Body of pancreas (tissue), 4 donors: Measurements from ENCODE around the gene SLIT2.

Experiments used
- POLR2A ChIP-seq, 3 donors: fragments of 450-650 bp; IDR thresholded peaks; one replicate each; pipeline ENCODE4 v1.6.1; 2016; ENCODE audit warnings: antibody characterized with exemption in 3 of 3, mild to moderate bottlenecking in 2 of 3
- TF ChIP-seq, protein P1 (sequence below), 7 experiments: fragments of 450-650 bp in 4 of 7; fragments of 200-600 bp in 3 of 7; sonication (generic) in 3 of 7; IDR thresholded peaks; one replicate each; pipeline ENCODE4 v1.5.1; 2016 to 2019; ENCODE audit warnings: antibody characterized with exemption in 7 of 7

DNA sequence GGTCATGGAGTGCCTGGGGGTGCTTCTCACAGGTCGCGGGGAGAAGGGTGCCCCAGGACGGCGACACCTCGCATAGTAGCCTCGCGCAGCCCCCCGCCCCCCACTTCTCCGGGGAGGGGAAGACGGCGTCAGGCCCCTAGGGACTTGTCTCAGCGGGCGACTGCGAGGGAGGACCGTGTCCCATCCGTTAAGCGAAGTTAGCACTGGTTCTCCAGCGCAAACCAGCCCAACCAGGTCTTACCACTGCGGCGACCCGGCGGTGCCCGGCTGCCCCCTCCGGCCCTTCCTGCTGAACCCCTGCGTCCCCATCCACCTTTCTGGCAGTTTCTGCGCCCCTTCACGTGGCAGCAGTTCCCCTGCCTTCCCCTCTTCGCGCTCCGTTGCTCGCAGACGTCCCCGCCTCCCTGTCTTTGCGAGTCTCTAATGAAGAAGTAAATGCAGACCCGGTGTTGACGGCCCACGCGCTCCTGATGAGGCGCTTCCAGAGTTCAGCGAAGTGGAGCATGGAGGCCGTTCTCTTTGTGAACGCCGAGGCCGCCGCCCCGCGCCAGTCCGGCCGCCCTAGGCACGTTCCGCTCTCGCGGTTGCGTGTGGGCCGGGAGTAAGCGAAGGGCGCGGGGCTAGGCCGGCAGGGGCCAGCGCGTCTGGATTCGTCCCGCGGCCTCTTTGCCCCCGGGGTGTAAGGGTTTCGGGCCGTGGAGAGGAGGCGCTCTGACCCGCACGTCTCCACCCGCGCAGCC lies 3.0 kb downstream of the SLIT2 start:
- TF ChIP-seq, protein P1, sequence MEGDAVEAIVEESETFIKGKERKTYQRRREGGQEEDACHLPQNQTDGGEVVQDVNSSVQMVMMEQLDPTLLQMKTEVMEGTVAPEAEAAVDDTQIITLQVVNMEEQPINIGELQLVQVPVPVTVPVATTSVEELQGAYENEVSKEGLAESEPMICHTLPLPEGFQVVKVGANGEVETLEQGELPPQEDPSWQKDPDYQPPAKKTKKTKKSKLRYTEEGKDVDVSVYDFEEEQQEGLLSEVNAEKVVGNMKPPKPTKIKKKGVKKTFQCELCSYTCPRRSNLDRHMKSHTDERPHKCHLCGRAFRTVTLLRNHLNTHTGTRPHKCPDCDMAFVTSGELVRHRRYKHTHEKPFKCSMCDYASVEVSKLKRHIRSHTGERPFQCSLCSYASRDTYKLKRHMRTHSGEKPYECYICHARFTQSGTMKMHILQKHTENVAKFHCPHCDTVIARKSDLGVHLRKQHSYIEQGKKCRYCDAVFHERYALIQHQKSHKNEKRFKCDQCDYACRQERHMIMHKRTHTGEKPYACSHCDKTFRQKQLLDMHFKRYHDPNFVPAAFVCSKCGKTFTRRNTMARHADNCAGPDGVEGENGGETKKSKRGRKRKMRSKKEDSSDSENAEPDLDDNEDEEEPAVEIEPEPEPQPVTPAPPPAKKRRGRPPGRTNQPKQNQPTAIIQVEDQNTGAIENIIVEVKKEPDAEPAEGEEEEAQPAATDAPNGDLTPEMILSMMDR (IDR thresholded peaks at IDR 0.05), result no peak
- TF ChIP-seq POLR2A (IDR thresholded peaks at IDR 0.05), result no peak
